CD14-positive monocyte (primary cell): ENCODE data around the gene CBLB. TPM values are rescaled to one million over a fixed set of nuclear protein-coding genes. Genes with fewer than 3 reads are reported as not detected.

Source experiments
- DNase-seq, 3 donors: peaks; one replicate each; pipeline ENCODE4 v3.0.0-alpha.2; 2011 to 2022
- H2AFZ ChIP-seq: 2 replicates; pipeline ENCODE4 v1.6.0; 2012; ENCODE audit warnings: mild to moderate bottlenecking, low read depth, low read length, inconsistent platforms; ENCODE audit not compliant: insufficient read depth, poor library complexity, severe bottlenecking
- H3K27ac ChIP-seq, 2 donors: 1 replicate in 1 of 2; 2 replicates in 1 of 2; pipeline ENCODE4 v1.5.1; 2012 to 2013; ENCODE audit warnings: low read length in 2 of 2, control low read depth in 1 of 2, inconsistent platforms in 1 of 2, low read depth in 1 of 2, mild to moderate bottlenecking in 1 of 2
- H3K27me3 ChIP-seq, 2 donors: one replicate each; pipeline versions ENCODE4 v1.6.0 to v1.6.1; 2011 to 2013; ENCODE audit warnings: low read length in 2 of 2; ENCODE audit not compliant: control insufficient read depth in 2 of 2, insufficient read depth in 2 of 2
- H3K36me3 ChIP-seq, 2 donors: replicated peaks in 1 of 2; 1 replicate in 1 of 2; 2 replicates in 1 of 2; pipeline versions ENCODE4 v1.5.1 to v1.6.1; 2012 to 2013; ENCODE audit warnings: low read length in 2 of 2, control low read depth in 1 of 2, inconsistent platforms in 1 of 2, mild to moderate bottlenecking in 1 of 2; ENCODE audit not compliant: insufficient read depth in 2 of 2, control insufficient read depth in 1 of 2
- H3K4me1 ChIP-seq, 2 donors: 1 replicate in 1 of 2; 2 replicates in 1 of 2; pipeline versions ENCODE4 v1.5.1 to v1.6.1; 2012 to 2013; ENCODE audit warnings: low read length in 2 of 2, control low read depth in 1 of 2, inconsistent platforms in 1 of 2, mild to moderate bottlenecking in 1 of 2, moderate library complexity in 1 of 2; ENCODE audit not compliant: insufficient read depth in 2 of 2, control insufficient read depth in 1 of 2
- H3K4me2 ChIP-seq: replicated peaks from 2 replicates; pipeline ENCODE3; 2012; ENCODE audit warnings: low read length, moderate library complexity, mild to moderate bottlenecking; ENCODE audit not compliant: poor library complexity, severe bottlenecking; ENCODE audit errors: extremely low read depth
- H3K4me3 ChIP-seq, 3 experiments: fragments of 200-600 bp in 1 of 3; sonication (generic) in 1 of 3; replicated peaks in 1 of 3; 1 replicate in 2 of 3; 2 replicates in 1 of 3; pipeline ENCODE4 v1.5.1; 2011 to 2013; ENCODE audit warnings: low read length in 3 of 3, mild to moderate bottlenecking in 3 of 3, control low read depth in 2 of 3, low read depth in 2 of 3, inconsistent platforms in 1 of 3, moderate library complexity in 1 of 3
- H3K79me2 ChIP-seq: 2 replicates; pipeline ENCODE4 v1.6.0; 2012; ENCODE audit warnings: mild to moderate bottlenecking, control low read depth, inconsistent platforms, low read length, moderate library complexity; ENCODE audit not compliant: insufficient read depth
- H3K9ac ChIP-seq: 2 replicates; pipeline ENCODE4 v1.6.0; 2017; ENCODE audit warnings: low read length, mild to moderate bottlenecking; ENCODE audit not compliant: insufficient read depth, poor library complexity, severe bottlenecking
- H3K9me3 ChIP-seq, 2 donors: replicated peaks in 1 of 2; 1 replicate in 1 of 2; 2 replicates in 1 of 2; pipeline versions ENCODE4 v1.5.1 to v1.6.1; 2012 to 2013; ENCODE audit warnings: low read length in 2 of 2, control low read depth in 1 of 2; ENCODE audit not compliant: control insufficient read depth in 1 of 2, insufficient read depth in 1 of 2
- H4K20me1 ChIP-seq: 2 replicates; pipeline ENCODE4 v1.6.0; 2012; ENCODE audit warnings: mild to moderate bottlenecking, low read length, control low read depth, moderate library complexity; ENCODE audit not compliant: insufficient read depth
- H3K27ac Mint-ChIP-seq, 7 donors: one replicate each; pipeline ENCODE4 v1.8.0; 2020; ENCODE audit warnings: mild to moderate bottlenecking in 7 of 7, mixed read lengths in 7 of 7, moderate library complexity in 6 of 7, inconsistent platforms in 2 of 7
- H3K27me3 Mint-ChIP-seq, 3 donors: one replicate each; pipeline ENCODE4 v1.8.0; 2021 to 2022; ENCODE audit warnings: low read depth in 3 of 3, mild to moderate bottlenecking in 3 of 3, mixed read lengths in 3 of 3, moderate library complexity in 3 of 3, inconsistent platforms in 1 of 3
- H3K36me3 Mint-ChIP-seq, 2 donors: one replicate each; pipeline ENCODE4 v1.8.0; 2020; ENCODE audit warnings: mixed read lengths in 2 of 2, inconsistent platforms in 1 of 2, mild to moderate bottlenecking in 1 of 2
- H3K4me1 Mint-ChIP-seq: one replicate; pipeline ENCODE4 v1.8.0; 2020; ENCODE audit warnings: mild to moderate bottlenecking, mixed read lengths
- H3K4me3 Mint-ChIP-seq, 2 donors: one replicate each; pipeline ENCODE4 v1.8.0; 2020; ENCODE audit warnings: mild to moderate bottlenecking in 2 of 2, mixed read lengths in 2 of 2, moderate library complexity in 1 of 2
- H3K9me3 Mint-ChIP-seq, 7 donors: one replicate each; pipeline ENCODE4 v1.8.0; 2020 to 2022; ENCODE audit warnings: mixed read lengths in 7 of 7, mild to moderate bottlenecking in 6 of 7, moderate library complexity in 6 of 7, inconsistent platforms in 2 of 7
- WGBS: methylation state at CpG from one replicate; pipeline ENCODE4 v1.1.5; 2013; ENCODE audit warnings: missing lambda C conversion rate; ENCODE audit not compliant: insufficient coverage; 5-methylcytosine and 5-hydroxymethylcytosine counted together
- intact Hi-C, 2 donors: fragments of 100-400 bp; cut with micrococcal nuclease; formaldehyde crosslinking; loops; one replicate each; pipeline versions ENCODE4 v1.15.0 to v1.15.1; 2023
- polyA plus RNA-seq, 3 donors: library from polyadenylated mRNA; depleted of rRNA in 1 of 3; unstranded in 2 of 3; stranded (reverse) in 1 of 3; fragments of 300-500 nt in 2 of 3; fragments of >200 nt in 1 of 3; fragmentation: Illumina TruSeq in 2 of 3; gene quantifications; 1 replicate in 2 of 3; 2 replicates in 1 of 3; pipeline ENCODE4 v1.2.3, GENCODE V29; 2012 to 2021
- TF ChIP-seq, protein P1 (sequence below): fragments of 200-600 bp; IDR thresholded peaks from one replicate; pipeline ENCODE4 v1.8.0; 2022; ENCODE audit warnings: antibody characterized with exemption, mild to moderate bottlenecking

CBLB gene
- polyA plus RNA-seq, 3 donors: 1.6 to 8.1 (median 3.6) TPM

DNA sequence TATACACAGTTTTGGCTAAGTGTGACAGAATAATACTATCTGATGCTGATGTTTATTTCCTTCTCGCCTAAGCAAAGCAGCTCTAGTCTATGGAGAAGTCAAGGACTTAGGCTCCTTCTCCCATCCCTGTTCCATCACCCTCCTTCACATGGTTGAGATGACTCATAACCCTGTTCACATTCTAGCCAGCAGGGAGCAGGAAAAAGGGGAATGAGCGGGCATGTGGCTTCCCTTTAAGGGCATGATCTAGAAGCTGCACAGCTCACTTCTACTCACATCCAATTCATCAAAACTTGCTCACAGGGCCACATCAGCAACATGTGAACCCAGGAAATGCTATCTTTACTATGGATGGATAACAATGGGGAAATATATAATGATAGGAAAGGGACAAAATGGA lies 40.9 kb downstream of the CBLB start:
- H3K27ac Mint-ChIP-seq: no peak overlapping the region
- no peak overlapping the region for H2AFZ ChIP-seq
- intact Hi-C loops: no loop called here
- H3K79me2 ChIP-seq: no peaks in the 10 kb centered on the region
- DNase-seq: peak in 1 of 3 donors; percentile 10
- no peak overlapping the region for H3K4me3 ChIP-seq
- TF ChIP-seq, protein P1, sequence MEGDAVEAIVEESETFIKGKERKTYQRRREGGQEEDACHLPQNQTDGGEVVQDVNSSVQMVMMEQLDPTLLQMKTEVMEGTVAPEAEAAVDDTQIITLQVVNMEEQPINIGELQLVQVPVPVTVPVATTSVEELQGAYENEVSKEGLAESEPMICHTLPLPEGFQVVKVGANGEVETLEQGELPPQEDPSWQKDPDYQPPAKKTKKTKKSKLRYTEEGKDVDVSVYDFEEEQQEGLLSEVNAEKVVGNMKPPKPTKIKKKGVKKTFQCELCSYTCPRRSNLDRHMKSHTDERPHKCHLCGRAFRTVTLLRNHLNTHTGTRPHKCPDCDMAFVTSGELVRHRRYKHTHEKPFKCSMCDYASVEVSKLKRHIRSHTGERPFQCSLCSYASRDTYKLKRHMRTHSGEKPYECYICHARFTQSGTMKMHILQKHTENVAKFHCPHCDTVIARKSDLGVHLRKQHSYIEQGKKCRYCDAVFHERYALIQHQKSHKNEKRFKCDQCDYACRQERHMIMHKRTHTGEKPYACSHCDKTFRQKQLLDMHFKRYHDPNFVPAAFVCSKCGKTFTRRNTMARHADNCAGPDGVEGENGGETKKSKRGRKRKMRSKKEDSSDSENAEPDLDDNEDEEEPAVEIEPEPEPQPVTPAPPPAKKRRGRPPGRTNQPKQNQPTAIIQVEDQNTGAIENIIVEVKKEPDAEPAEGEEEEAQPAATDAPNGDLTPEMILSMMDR: no peak
- H3K9me3 ChIP-seq: no peaks in the 10 kb centered on the region
- no peak overlapping the region for H3K27ac ChIP-seq
- H3K4me1 Mint-ChIP-seq: peaks cover 5% of the 10 kb centered on the region
- H3K27me3 Mint-ChIP-seq: no peaks in the 10 kb centered on the region
- WGBS: no CpG with 5 or more reads among the region's 2 CpGs
- H3K4me2 ChIP-seq: no peak overlapping the region
- no peaks in the 10 kb centered on the region for H3K27me3 ChIP-seq
- H3K4me1 ChIP-seq: no peaks in the 10 kb centered on the region
- H3K36me3 ChIP-seq: no peaks in the 10 kb centered on the region
- H3K4me3 Mint-ChIP-seq: no peak overlapping the region
- H3K9me3 Mint-ChIP-seq: peaks cover 0 to 2% (median 0%) of the 10 kb centered on the region in 7 donors
- H4K20me1 ChIP-seq: no peaks in the 10 kb centered on the region
- peaks cover 6 to 11% of the 10 kb centered on the region in 2 donors for H3K36me3 Mint-ChIP-seq
- no peak overlapping the region for H3K9ac ChIP-seq

DNA sequence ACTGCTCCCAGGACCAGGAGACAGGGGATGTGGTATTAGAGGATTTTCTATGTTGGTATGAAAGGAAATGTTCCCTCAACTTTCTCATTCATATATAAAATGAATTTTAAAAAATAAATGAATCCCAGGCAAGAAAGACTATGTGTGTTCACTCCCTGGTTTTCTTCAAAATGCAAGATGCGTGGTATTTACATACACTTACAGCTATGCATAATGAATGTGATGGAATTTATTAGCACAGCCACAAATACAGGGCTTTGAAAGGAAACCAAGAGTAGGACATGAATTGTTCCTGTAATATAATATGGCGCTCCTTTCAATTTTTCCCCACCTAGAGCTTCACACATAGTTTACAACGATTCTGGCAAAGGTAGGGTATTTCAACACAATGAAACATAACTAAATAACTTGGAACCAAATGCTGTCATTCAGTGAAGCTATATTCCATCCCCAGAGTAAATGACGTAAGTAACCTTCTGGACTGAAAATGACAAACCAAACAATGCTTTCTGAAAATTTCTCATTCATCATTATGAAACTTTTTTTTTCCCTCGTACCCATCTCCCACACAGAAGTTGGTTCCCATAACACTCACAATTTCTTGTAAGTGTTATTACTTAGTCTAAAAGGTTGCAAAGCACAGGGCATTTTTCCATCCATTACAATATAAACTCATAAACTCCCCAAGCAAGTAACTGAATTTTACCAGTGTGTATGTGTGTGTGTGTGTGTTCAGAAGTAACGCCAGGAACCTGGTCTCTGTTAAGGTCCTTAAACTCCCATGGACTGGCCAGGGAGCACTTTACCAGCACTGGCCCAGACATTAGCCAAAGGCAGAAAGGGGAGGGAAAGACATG lies 41.8 kb downstream of the CBLB start:
- H3K36me3 Mint-ChIP-seq: peaks cover 8 to 11% of the 10 kb centered on the region in 2 donors
- Histone ChIP-seq H3K4me1 (no peaks in the 10 kb centered on the region), H4K20me1 (no peaks in the 10 kb centered on the region), H3K9me3 (no peaks in the 10 kb centered on the region), H3K79me2 (no peaks in the 10 kb centered on the region), H3K27ac (no peak overlapping the region), H3K36me3 (no peaks in the 10 kb centered on the region), H3K9ac (no peak overlapping the region), H3K27me3 (no peaks in the 10 kb centered on the region), H2AFZ (no peak overlapping the region), H3K4me3 (no peak overlapping the region), H3K4me2 (no peak overlapping the region)
- no peak for DNase-seq
- H3K4me1 Mint-ChIP-seq: peaks cover 5% of the 10 kb centered on the region
- intact Hi-C loops: no loop called here
- no peaks in the 10 kb centered on the region for H3K27me3 Mint-ChIP-seq
- 100% methylated on average over 3 of the region's 6 CpGs for WGBS
- peaks cover 0 to 2% (median 0%) of the 10 kb centered on the region in 7 donors for H3K9me3 Mint-ChIP-seq
- no peak overlapping the region for H3K4me3 Mint-ChIP-seq
- TF ChIP-seq, protein P1: no peak
- H3K27ac Mint-ChIP-seq: peak overlapping the region in 1 of 7 donors; percentile 80
